Activated CD4-positive, alpha-beta T cell treated with anti-CD3 and anti-CD28 coated beads for 36 hours (primary cell): ENCODE measurements around the gene CCDC149. TPM values are rescaled to one million over a fixed set of nuclear protein-coding genes. Genes with fewer than 3 reads are reported as not detected.
"Not testable (repeated sequence)": the region's sequence is repeated elsewhere in the genome, so short reads cannot be mapped to it uniquely, and the experiment has no call there.

Experiments used
- ATAC-seq: fragments of 200-7000 bp; cut with Tn5 transposase; one replicate; pipeline ENCODE4 v1.10.0; 2021; ENCODE audit warnings: mild to moderate bottlenecking, moderate library complexity
- CTCF ChIA-PET: fragments of 350-600 bp; sonication (Branson Sonifier 250); formaldehyde crosslinking; loops from one replicate; lab custom pipeline; 2021; ENCODE audit warnings: antibody characterized with exemption; lab: Charles Lee
- POLR2A ChIA-PET: fragments of 350-600 bp; sonication (Branson Sonifier 250); formaldehyde crosslinking; loops from one replicate; lab custom pipeline; 2021; ENCODE audit warnings: antibody characterized with exemption, inconsistent platforms; lab: Charles Lee
- DNase-seq: peaks from one replicate; pipeline ENCODE4 v3.0.0-alpha.2; 2020
- H3K27ac Mint-ChIP-seq: one replicate; pipeline ENCODE4 v1.8.0; 2021; ENCODE audit warnings: mixed read lengths
- H3K27me3 Mint-ChIP-seq: one replicate; pipeline ENCODE4 v1.8.0; 2021; ENCODE audit warnings: mixed read lengths
- H3K36me3 Mint-ChIP-seq: one replicate; pipeline ENCODE4 v1.8.0; 2021; ENCODE audit warnings: low read depth, mixed read lengths
- H3K4me1 Mint-ChIP-seq: one replicate; pipeline ENCODE4 v1.8.0; 2021; ENCODE audit warnings: mixed read lengths
- H3K4me3 Mint-ChIP-seq: one replicate; pipeline ENCODE4 v1.8.0; 2021; ENCODE audit warnings: mild to moderate bottlenecking, moderate library complexity, mixed read lengths
- H3K9me3 Mint-ChIP-seq: one replicate; pipeline ENCODE4 v1.8.0; 2021; ENCODE audit warnings: low read depth, mixed read lengths
- intact Hi-C, 2 experiments: fragments of 100-400 bp; cut with DNase I in 1 of 2; cut with micrococcal nuclease in 1 of 2; formaldehyde crosslinking; loops; one replicate each; pipeline versions ENCODE4 v1.14.2 to v1.15.1; 2022 to 2024; cut with DNase I, micrococcal nuclease
- total RNA-seq, 2 experiments: library from RNA; stranded (reverse); gene quantifications; one replicate each; pipeline ENCODE4 v1.2.3, GENCODE V29; 2021

Gene CCDC149
- total RNA-seq, 2 experiments from 2014 or later, result 0.14 to 0.16 TPM

GRCh38 chr4:24915121-24915922, 2.5 kb upstream of the CCDC149 start:
- ATAC-seq (no peak), DNase-seq (no peak)
- no peak overlapping the region for H3K27ac Mint-ChIP-seq
- H3K4me1 Mint-ChIP-seq, result peaks cover 2% of the 10 kb centered on the region
- no peaks in the 10 kb centered on the region for H3K36me3 Mint-ChIP-seq
- ChIA-PET CTCF (interaction anchor here (0.5 kb wide), 1 partner anchor 19 kb away, joined by 7 read pairs; no protein-coding TSS in a partner anchor), POLR2A (no interaction called here)
- no peak overlapping the region for H3K4me3 Mint-ChIP-seq
- H3K9me3 Mint-ChIP-seq, result peaks cover 5% of the 10 kb centered on the region
- peaks cover 38% of the 10 kb centered on the region for H3K27me3 Mint-ChIP-seq
- intact Hi-C loops, result no loop called here

GRCh38 chr4:24914460-24914859, 1.6 kb upstream of the CCDC149 start:
- H3K27me3 Mint-ChIP-seq, result peaks cover 38% of the 10 kb centered on the region
- ChIA-PET POLR2A (no interaction called here), CTCF (no interaction called here)
- no peak overlapping the region for H3K4me3 Mint-ChIP-seq
- H3K9me3 Mint-ChIP-seq, result peaks cover 6% of the 10 kb centered on the region
- no peaks in the 10 kb centered on the region for H3K36me3 Mint-ChIP-seq
- intact Hi-C loops, result no loop called here
- DNase-seq, result no peak
- peaks cover 2% of the 10 kb centered on the region for H3K4me1 Mint-ChIP-seq
- no peak for ATAC-seq
- H3K27ac Mint-ChIP-seq, result no peak overlapping the region

GRCh38 chr4:24913119-24913485, 260 bp upstream of the CCDC149 start:
- ATAC-seq (no peak), DNase-seq (no peak)
- peaks cover 34% of the 10 kb centered on the region for H3K27me3 Mint-ChIP-seq
- POLR2A ChIA-PET, result no interaction called here
- intact Hi-C loops, result no loop called here
- no peak overlapping the region for H3K27ac Mint-ChIP-seq
- CTCF ChIA-PET, result no interaction called here
- no peaks in the 10 kb centered on the region for H3K36me3 Mint-ChIP-seq
- peaks cover 2% of the 10 kb centered on the region for H3K4me1 Mint-ChIP-seq
- H3K4me3 Mint-ChIP-seq, result no peak overlapping the region
- H3K9me3 Mint-ChIP-seq, result peaks cover 4% of the 10 kb centered on the region

DNA sequence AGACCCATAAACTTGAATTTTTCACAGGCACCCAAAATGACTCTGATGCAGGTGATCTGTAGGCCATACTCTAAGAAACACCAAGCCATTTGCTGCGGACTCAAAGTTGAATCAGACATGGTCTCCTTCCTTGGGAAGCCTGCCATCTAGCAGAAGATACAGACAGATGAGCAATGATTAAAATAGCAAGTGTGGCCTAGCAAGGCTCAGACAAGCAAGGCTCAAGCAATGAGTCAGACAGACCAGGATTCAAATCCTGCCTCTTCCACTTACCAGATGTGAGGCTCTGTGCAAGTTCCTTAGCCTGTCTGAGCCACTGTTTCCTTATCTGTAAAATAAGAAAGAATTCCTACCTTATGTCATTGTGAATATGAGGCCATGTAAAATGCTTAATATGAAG, 2.3 kb downstream of the CCDC149 start:
- Mint-ChIP-seq H3K27ac (no peak overlapping the region), H3K4me1 (peaks cover 2% of the 10 kb centered on the region), H3K36me3 (no peaks in the 10 kb centered on the region), H3K4me3 (no peak overlapping the region), H3K9me3 (peaks cover 6% of the 10 kb centered on the region), H3K27me3 (peaks cover 31% of the 10 kb centered on the region)
- ChIA-PET CTCF (no interaction called here), POLR2A (no interaction called here)
- no peak for DNase-seq
- no peak for ATAC-seq
- intact Hi-C loops, result no loop called here

DNA sequence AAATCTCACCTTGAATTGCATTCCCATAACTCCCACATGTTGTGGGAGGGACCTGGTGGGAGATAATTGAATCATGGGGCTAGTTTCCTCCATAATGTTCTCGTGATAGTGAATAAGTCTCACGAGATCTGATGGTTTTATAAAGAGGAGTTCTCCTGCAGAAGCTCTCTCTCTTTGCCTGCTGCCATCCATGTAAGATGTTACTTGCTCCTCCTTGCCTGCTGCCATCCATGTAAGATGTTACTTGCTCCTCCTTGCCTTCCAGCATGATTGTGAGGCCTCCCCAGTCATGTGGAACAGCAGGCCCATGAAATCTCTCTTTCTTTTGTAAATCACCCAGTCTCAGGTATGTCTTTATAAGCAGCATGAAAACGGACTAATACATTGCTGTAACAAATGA, 3.2 kb downstream of the CCDC149 start:
- intact Hi-C loops, H3K36me3 Mint-ChIP-seq, CTCF ChIA-PET, POLR2A ChIA-PET, H3K4me3 Mint-ChIP-seq, DNase-seq, H3K9me3 Mint-ChIP-seq, H3K27ac Mint-ChIP-seq, ATAC-seq, H3K4me1 Mint-ChIP-seq: not testable (repeated sequence)
- H3K27me3 Mint-ChIP-seq, result peaks cover 27% of the 10 kb centered on the region

GRCh38 chr4:24897639-24898038, 15.2 kb downstream of the CCDC149 start:
- ATAC-seq (no peak), DNase-seq (no peak)
- no peaks in the 10 kb centered on the region for H3K36me3 Mint-ChIP-seq
- intact Hi-C loops, result no loop called here
- ChIA-PET POLR2A (no interaction called here), CTCF (interaction anchor here (0.9 kb wide), 1 partner anchor 11 kb away, joined by 4 read pairs; no protein-coding TSS in a partner anchor)
- H3K27ac Mint-ChIP-seq, result no peak overlapping the region
- H3K9me3 Mint-ChIP-seq, result no peaks in the 10 kb centered on the region
- H3K4me3 Mint-ChIP-seq, result no peak overlapping the region
- H3K4me1 Mint-ChIP-seq, result no peaks in the 10 kb centered on the region
- H3K27me3 Mint-ChIP-seq, result peaks cover 2% of the 10 kb centered on the region

GRCh38 chr4:24896977-24897376, 15.9 kb downstream of the CCDC149 start:
- H3K4me1 Mint-ChIP-seq, result no peaks in the 10 kb centered on the region
- CTCF ChIA-PET, result interaction anchor here (0.9 kb wide), 2 partner anchors 10 to 18 kb away, joined by 4 to 7 read pairs; no protein-coding TSS in a partner anchor
- intact Hi-C loops, result no loop called here
- H3K9me3 Mint-ChIP-seq, result no peaks in the 10 kb centered on the region
- ATAC-seq (no peak), DNase-seq (no peak)
- POLR2A ChIA-PET, result no interaction called here
- no peak overlapping the region for H3K27ac Mint-ChIP-seq
- no peaks in the 10 kb centered on the region for H3K36me3 Mint-ChIP-seq
- no peak overlapping the region for H3K4me3 Mint-ChIP-seq
- peaks cover 2% of the 10 kb centered on the region for H3K27me3 Mint-ChIP-seq

GRCh38 chr4:24896056-24896455, 16.8 kb downstream of the CCDC149 start:
- Mint-ChIP-seq H3K4me1 (no peaks in the 10 kb centered on the region), H3K36me3 (no peaks in the 10 kb centered on the region), H3K27me3 (peaks cover 2% of the 10 kb centered on the region), H3K9me3 (no peaks in the 10 kb centered on the region), H3K4me3 (no peak overlapping the region), H3K27ac (no peak overlapping the region)
- DNase-seq, result no peak
- intact Hi-C loops, result no loop called here
- ATAC-seq, result no peak
- ChIA-PET POLR2A (no interaction called here), CTCF (interaction anchor here (0.9 to 1.4 kb wide), 2 partner anchors 19 to 115 kb away, joined by 3 to 7 read pairs; no protein-coding TSS in a partner anchor)

GRCh38 chr4:24895461-24895860, 17.4 kb downstream of the CCDC149 start:
- intact Hi-C loops, result no loop called here
- ATAC-seq, result no peak
- Mint-ChIP-seq H3K27ac (no peak overlapping the region), H3K36me3 (no peaks in the 10 kb centered on the region), H3K4me3 (no peak overlapping the region), H3K9me3 (no peaks in the 10 kb centered on the region), H3K4me1 (no peaks in the 10 kb centered on the region), H3K27me3 (peaks cover 2% of the 10 kb centered on the region)
- ChIA-PET POLR2A (no interaction called here), CTCF (interaction anchor here (1.4 kb wide), 1 partner anchor 116 kb away, joined by 3 read pairs; no protein-coding TSS in a partner anchor)
- DNase-seq, result no peak

DNA sequence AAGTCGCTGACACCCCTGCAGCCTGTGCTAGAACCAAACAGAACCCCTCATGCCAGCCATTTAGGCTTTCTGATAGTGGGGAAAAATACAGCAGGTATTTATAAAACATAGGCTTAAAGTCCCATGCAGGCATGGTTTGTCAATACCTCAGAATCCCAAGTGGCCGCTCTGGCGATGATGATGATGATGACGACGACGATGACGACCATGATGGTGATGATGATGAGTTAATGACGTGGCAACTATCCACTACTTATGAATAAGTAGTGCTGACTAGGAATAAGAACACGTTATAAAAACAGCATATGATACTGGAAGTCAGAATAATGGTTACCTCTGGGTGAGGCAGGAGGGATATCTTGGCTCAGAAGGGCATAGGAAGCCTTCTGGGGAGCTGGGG, 18.0 kb downstream of the CCDC149 start:
- intact Hi-C loops, result no loop called here
- Mint-ChIP-seq H3K27me3 (peaks cover 2% of the 10 kb centered on the region), H3K36me3 (no peaks in the 10 kb centered on the region), H3K4me3 (no peak overlapping the region), H3K9me3 (no peaks in the 10 kb centered on the region), H3K27ac (no peak overlapping the region), H3K4me1 (no peaks in the 10 kb centered on the region)
- CTCF ChIA-PET, result no interaction called here
- DNase-seq (no peak), ATAC-seq (no peak)
- POLR2A ChIA-PET, result no interaction called here

- H3K36me3 Mint-ChIP-seq, result no peaks in the 10 kb centered on the region
- no peak overlapping the region for H3K27ac Mint-ChIP-seq
- ATAC-seq (no peak), DNase-seq (no peak)
- no peaks in the 10 kb centered on the region for H3K4me1 Mint-ChIP-seq
- peaks cover 2% of the 10 kb centered on the region for H3K27me3 Mint-ChIP-seq
- ChIA-PET CTCF (interaction anchor here (0.7 kb wide), 1 partner anchor 150 kb away, joined by 3 read pairs; no protein-coding TSS in a partner anchor), POLR2A (no interaction called here)
- intact Hi-C loops, result no loop called here
- H3K4me3 Mint-ChIP-seq, result no peak overlapping the region
- H3K9me3 Mint-ChIP-seq, result no peaks in the 10 kb centered on the region
These were observed 18.6 kb downstream of the CCDC149 start for GRCh38 chr4:24894243-24894642.

DNA sequence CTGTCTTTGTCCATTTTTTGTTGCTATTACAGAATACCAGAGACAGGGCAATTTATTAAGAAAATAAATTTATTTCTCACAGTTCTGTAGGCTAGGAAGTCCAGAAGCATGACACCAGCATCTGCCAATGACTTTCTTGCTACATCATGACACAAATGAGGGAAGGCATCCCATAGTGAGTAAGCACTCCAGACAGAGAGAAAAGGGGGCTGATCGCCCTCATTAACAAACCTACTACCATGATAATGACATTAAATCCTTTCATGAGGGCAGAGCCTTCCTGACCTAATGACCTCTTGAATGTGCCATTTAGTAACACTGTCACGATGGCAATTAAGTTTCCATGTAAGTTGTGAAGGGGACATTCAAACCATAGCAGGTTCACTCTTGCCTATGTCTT, 20.1 kb downstream of the CCDC149 start:
- CTCF ChIA-PET, result no interaction called here
- H3K27ac Mint-ChIP-seq, result no peak overlapping the region
- no peak for DNase-seq
- no peaks in the 10 kb centered on the region for H3K36me3 Mint-ChIP-seq
- no peaks in the 10 kb centered on the region for H3K9me3 Mint-ChIP-seq
- POLR2A ChIA-PET, result no interaction called here
- H3K4me3 Mint-ChIP-seq, result no peak overlapping the region
- no peaks in the 10 kb centered on the region for H3K4me1 Mint-ChIP-seq
- H3K27me3 Mint-ChIP-seq, result peaks cover 2% of the 10 kb centered on the region
- intact Hi-C loops, result no loop called here
- no peak for ATAC-seq
